ENCODE data around the gene LONRF2.

- TF ChIP-seq POLR2A (IDR thresholded peaks at IDR 0.05), result no peak
- TF ChIP-seq CTCF (IDR thresholded peaks at IDR 0.05), result no peak
- TF ChIP-seq POLR2AphosphoS5 (IDR thresholded peaks at IDR 0.05), result no peak
These were observed 73.3 kb downstream of the LONRF2 start for GRCh38 chr2:100248971-100249370.

All from breast epithelium (tissue), 3 donors.